ENCODE data around the gene SGIP1. TPM values are rescaled to one million over a fixed set of nuclear protein-coding genes. Genes with fewer than 3 reads are reported as not detected.

Gene SGIP1
- total and polyA plus RNA-seq, 2 experiments from 2014 or later, result 2.4 to 6.1 TPM

- H3K27me3 Mint-ChIP-seq (ENCODE audit: insufficient read depth, low read depth, poor library complexity), result no peaks in the 10 kb centered on the region
- H3K4me3 ChIP-seq, result no peak overlapping the region
- no peak for DNase-seq (ENCODE audit: low spot score)
- no peak overlapping the region for H3K4me2 ChIP-seq
- no peak overlapping the region for H2AFZ ChIP-seq
- no peaks in the 10 kb centered on the region for H3F3A ChIP-seq (replicated peaks; ENCODE audit: low read depth)
- peaks cover 3% of the 10 kb centered on the region; the same call in 1 of the 3 replicates for H3K4me1 Mint-ChIP-seq
- H3K9me3 Mint-ChIP-seq, result no peaks in the 10 kb centered on the region
- no peaks in the 10 kb centered on the region for H3K36me3 Mint-ChIP-seq (ENCODE audit: low read depth)
- no peaks in the 10 kb centered on the region for H3K79me2 ChIP-seq (replicated peaks; ENCODE audit: insufficient read depth)
- H3K9me2 ChIP-seq (ENCODE audit: insufficient read depth), result no peaks in the 10 kb centered on the region
- no peaks in the 10 kb centered on the region for H3K36me3 ChIP-seq (ENCODE audit: insufficient read depth)
- no peaks in the 10 kb centered on the region for H3K4me1 ChIP-seq (ENCODE audit: insufficient read depth)
- no peak for ATAC-seq
- H3K27ac Mint-ChIP-seq, result no peak overlapping the region
- no peak overlapping the region for H3K27ac ChIP-seq (ENCODE audit: low read depth)
- no peaks in the 10 kb centered on the region for H4K20me1 ChIP-seq (replicated peaks; ENCODE audit: insufficient read depth)
- TF ChIP-seq ZNF462 (CRISPR knock-in tag; IDR thresholded peaks at IDR 0.05) (no peak), ETS1 (IDR thresholded peaks at IDR 0.05) (no peak), NANOG (IDR thresholded peaks at IDR 0.05; ENCODE audit: borderline replicate concordance) (no peak), REST (IDR thresholded peaks at IDR 0.05; ENCODE audit: unreplicated experiment) (no peak), ZNF331 (CRISPR knock-in tag; IDR thresholded peaks at IDR 0.05; ENCODE audit: low read depth) (no peak), STAT1 (IDR thresholded peaks at IDR 0.05; ENCODE audit: unreplicated experiment) (no peak), EZH2phosphoT487 (IDR thresholded peaks at IDR 0.05; ENCODE audit: unreplicated experiment) (no peak), EZH2 (IDR thresholded peaks at IDR 0.05; ENCODE audit: low read depth, unreplicated experiment) (no peak), CTCF (conservative IDR thresholded peaks at IDR 0.05; ENCODE audit: low read depth in 2 of 2) (no peak), POLR2AphosphoS5 (IDR thresholded peaks at IDR 0.05; ENCODE audit: low read depth) (no peak), JUNB (IDR thresholded peaks at IDR 0.05; ENCODE audit: unreplicated experiment) (no peak), ZNF114 (CRISPR knock-in tag; IDR thresholded peaks at IDR 0.05) (no peak), CREB1 (CRISPR knock-in tag; IDR thresholded peaks at IDR 0.05; ENCODE audit: low read depth) (no peak)
- H3K4me3 Mint-ChIP-seq, result no peak overlapping the region
- H3K27me3 ChIP-seq (ENCODE audit: insufficient read depth), result no peaks in the 10 kb centered on the region
Observed at GRCh38 chr1:66704177-66704875, 170.4 kb downstream of the SGIP1 start.

Data from GM23338 (cell line).